Gastrocnemius medialis (tissue), 4 donors: Measurements from ENCODE around the gene EPHB2.

Source experiments
- POLR2A ChIP-seq, 2 donors: fragments of 450-650 bp; IDR thresholded peaks; one replicate each; pipeline ENCODE4 v1.6.1; 2017; ENCODE audit warnings: antibody characterized with exemption in 2 of 2, mild to moderate bottlenecking in 2 of 2, moderate library complexity in 2 of 2
- TF ChIP-seq, protein P1 (sequence below), 5 experiments: fragments of 450-650 bp in 3 of 5; fragments of 200-600 bp in 2 of 5; sonication (generic) in 2 of 5; IDR thresholded peaks in 4 of 5; conservative IDR thresholded peaks in 1 of 5; 1 replicate in 4 of 5; 2 replicates in 1 of 5; pipeline ENCODE4 v1.5.1; 2016 to 2019; ENCODE audit warnings: antibody characterized with exemption in 5 of 5, mild to moderate bottlenecking in 3 of 5, moderate library complexity in 3 of 5

GRCh38 chr1:22676916-22677583, 33.6 kb upstream of the EPHB2 start:
- TF ChIP-seq, protein P1, sequence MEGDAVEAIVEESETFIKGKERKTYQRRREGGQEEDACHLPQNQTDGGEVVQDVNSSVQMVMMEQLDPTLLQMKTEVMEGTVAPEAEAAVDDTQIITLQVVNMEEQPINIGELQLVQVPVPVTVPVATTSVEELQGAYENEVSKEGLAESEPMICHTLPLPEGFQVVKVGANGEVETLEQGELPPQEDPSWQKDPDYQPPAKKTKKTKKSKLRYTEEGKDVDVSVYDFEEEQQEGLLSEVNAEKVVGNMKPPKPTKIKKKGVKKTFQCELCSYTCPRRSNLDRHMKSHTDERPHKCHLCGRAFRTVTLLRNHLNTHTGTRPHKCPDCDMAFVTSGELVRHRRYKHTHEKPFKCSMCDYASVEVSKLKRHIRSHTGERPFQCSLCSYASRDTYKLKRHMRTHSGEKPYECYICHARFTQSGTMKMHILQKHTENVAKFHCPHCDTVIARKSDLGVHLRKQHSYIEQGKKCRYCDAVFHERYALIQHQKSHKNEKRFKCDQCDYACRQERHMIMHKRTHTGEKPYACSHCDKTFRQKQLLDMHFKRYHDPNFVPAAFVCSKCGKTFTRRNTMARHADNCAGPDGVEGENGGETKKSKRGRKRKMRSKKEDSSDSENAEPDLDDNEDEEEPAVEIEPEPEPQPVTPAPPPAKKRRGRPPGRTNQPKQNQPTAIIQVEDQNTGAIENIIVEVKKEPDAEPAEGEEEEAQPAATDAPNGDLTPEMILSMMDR (IDR thresholded peaks at IDR 0.05 in 4 of 5, conservative IDR thresholded peaks at IDR 0.05 in 1 of 5) = no peak
- TF ChIP-seq POLR2A (IDR thresholded peaks at IDR 0.05) = no peak
